Esophagus muscularis mucosa (tissue), 3 donors: ENCODE data around the gene DOCK6.

Experiments used
- EP300 ChIP-seq: sonication (generic); formaldehyde crosslinking; IDR thresholded peaks from one replicate; pipeline ENCODE4 v1.6.1; 2017; ENCODE audit warnings: antibody characterized with exemption
- POLR2A ChIP-seq: fragments of 450-650 bp; IDR thresholded peaks from one replicate; pipeline ENCODE4 v1.6.1; 2017; ENCODE audit warnings: antibody characterized with exemption, moderate library complexity, mild to moderate bottlenecking, low read depth
- POLR2AphosphoS5 ChIP-seq, 2 donors: sonication (generic); formaldehyde crosslinking; IDR thresholded peaks; one replicate each; pipeline ENCODE4 v1.6.1; 2017; ENCODE audit warnings: antibody characterized with exemption in 2 of 2

DNA sequence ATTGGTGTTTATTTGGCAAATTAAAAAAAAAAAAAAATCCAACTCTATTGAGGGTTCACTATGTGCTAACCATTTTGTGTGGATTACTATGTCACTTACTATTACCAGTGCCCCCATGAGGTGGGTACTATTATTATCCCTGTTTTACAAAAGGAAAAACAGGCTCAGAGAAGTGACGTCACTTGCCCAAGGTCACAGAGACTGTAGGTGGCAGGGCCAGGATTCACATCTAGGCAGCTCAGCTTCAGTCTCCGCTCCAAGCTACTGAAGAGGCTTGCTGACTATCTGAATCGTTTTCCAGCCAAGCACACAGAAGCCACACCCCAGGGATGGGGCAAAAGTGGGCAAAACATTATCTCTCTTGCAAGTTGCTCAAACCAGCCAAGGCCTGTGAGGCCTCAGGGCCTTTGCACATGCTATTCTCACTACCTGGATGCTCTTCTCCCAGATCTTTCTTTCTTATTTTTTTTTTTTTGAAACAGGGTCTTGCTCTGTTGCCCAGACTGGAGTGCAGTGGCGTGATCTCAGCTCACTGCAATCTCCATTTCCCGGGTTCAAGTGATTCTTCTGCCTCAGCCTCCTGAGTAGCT is 27.7 kb downstream of the DOCK6 start:
- TF ChIP-seq EP300 (no peak), POLR2AphosphoS5 (IDR thresholded peaks at IDR 0.05) (no peak), POLR2A (no peak)
